Epithelial cell of proximal tubule (primary cell): ENCODE data around the gene C6orf15. TPM values are rescaled to one million over a fixed set of nuclear protein-coding genes. Genes with fewer than 3 reads are reported as not detected.

Experiments used
- DNase-seq: peaks from one replicate; pipeline ENCODE4 v3.0.0-alpha.2; 2011; ENCODE audit warnings: low read depth
- H3K4me3 ChIP-seq: 2 replicates; pipeline ENCODE4 v1.5.1; 2011; ENCODE audit warnings: low read depth, mild to moderate bottlenecking, low read length
- total RNA-seq: library from RNA; depleted of rRNA; stranded (reverse); fragments of >200 nt; gene quantifications from 2 replicates; pipeline ENCODE4 v1.2.3, GENCODE V29; 2015
- TF ChIP-seq, protein P1 (sequence below): conservative IDR thresholded peaks from 2 replicates; pipeline ENCODE4 v1.5.1; 2012; ENCODE audit warnings: low read depth, mild to moderate bottlenecking, low read length

C6orf15 gene
- total RNA-seq, 1 donor from 2014 or later: 0.29 TPM

DNA sequence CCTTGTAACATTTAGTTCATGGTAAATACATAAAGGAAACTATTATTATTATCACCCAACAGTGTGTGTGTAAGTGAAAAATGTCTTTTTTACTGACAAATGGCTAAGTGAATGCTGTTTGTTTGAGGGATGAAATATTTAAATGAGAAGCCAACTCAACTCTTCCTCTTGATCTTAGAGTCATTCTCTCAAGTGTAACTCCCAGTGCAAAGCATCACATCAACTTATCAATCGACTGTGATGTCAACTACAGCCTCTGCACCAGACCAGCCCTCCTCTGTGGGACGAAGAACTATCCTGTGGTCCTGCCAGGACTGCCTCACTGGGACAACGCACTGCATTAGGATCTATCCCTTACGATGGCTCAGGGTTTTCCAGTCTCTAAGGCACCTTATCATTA is 5.3 kb downstream of the C6orf15 start:
- DNase-seq: no peak
- TF ChIP-seq, protein P1, sequence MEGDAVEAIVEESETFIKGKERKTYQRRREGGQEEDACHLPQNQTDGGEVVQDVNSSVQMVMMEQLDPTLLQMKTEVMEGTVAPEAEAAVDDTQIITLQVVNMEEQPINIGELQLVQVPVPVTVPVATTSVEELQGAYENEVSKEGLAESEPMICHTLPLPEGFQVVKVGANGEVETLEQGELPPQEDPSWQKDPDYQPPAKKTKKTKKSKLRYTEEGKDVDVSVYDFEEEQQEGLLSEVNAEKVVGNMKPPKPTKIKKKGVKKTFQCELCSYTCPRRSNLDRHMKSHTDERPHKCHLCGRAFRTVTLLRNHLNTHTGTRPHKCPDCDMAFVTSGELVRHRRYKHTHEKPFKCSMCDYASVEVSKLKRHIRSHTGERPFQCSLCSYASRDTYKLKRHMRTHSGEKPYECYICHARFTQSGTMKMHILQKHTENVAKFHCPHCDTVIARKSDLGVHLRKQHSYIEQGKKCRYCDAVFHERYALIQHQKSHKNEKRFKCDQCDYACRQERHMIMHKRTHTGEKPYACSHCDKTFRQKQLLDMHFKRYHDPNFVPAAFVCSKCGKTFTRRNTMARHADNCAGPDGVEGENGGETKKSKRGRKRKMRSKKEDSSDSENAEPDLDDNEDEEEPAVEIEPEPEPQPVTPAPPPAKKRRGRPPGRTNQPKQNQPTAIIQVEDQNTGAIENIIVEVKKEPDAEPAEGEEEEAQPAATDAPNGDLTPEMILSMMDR: no peak
- no peak overlapping the region for H3K4me3 ChIP-seq

DNA sequence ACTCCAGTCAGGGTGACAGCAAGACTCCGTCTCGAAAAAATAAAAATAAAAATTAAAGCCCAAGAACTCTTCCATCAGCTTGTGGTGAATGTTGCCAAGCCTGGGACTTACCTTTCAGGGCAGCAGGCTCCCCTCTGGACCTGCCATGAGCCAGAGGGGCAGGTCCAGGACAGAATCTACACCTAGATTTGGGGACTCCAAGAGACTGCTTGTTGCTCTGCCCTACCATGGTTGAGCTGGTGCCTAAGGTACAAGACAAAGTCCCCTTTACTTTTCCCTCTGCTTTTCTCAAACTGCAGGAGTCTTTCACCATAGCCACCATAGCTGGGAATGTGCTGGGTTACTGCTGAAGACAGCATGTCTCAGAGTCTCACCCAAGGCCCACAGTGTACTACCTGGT is 9.2 kb downstream of the C6orf15 start:
- TF ChIP-seq, protein P1: no peak
- H3K4me3 ChIP-seq: no peak overlapping the region
- DNase-seq: no peak

DNA sequence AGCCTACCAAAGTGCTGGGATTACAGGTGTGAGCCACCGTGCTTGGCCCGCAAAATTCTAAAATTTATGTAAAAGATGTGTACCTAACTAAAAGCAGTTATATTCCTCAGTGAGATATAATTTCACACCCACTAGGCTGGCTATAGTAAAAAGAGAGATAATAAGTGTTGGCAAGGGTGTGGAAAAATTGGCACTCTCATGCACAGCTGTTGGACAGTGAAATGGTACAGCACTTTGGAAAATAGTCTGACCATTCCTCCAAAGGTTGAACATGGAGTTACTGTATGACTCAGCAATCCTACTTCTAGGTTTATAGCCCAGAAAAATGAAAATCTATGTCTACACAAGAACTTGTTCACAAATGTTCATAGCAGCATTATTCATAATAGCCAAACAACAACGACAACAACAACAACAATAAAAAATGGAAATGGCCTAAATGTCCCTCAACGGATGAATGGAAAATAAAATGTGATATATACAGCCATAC is 13.9 kb downstream of the C6orf15 start:
- TF ChIP-seq, protein P1: no peak
- H3K4me3 ChIP-seq: no peak overlapping the region
- DNase-seq: no peak

DNA sequence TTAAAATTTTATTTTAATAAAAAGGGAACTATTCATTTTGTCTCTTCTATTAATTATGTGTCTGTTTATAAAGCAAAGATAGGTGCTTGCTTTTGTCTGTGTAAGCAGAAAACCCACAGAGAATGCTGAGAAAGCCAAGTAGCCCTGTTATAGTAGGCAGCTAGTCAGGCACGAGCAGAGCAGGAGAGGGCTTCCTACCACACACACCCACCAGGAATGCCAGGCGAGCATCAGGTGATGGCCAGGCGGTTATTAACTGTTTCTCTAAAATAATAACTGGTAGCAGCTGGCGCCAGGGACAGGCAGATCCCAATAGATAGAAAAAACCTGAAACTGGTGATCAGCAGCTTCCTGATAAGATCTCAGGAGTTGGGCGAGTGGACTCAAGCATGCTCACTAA is 15.7 kb downstream of the C6orf15 start:
- H3K4me3 ChIP-seq: no peak overlapping the region
- TF ChIP-seq, protein P1: no peak
- DNase-seq: no peak

DNA sequence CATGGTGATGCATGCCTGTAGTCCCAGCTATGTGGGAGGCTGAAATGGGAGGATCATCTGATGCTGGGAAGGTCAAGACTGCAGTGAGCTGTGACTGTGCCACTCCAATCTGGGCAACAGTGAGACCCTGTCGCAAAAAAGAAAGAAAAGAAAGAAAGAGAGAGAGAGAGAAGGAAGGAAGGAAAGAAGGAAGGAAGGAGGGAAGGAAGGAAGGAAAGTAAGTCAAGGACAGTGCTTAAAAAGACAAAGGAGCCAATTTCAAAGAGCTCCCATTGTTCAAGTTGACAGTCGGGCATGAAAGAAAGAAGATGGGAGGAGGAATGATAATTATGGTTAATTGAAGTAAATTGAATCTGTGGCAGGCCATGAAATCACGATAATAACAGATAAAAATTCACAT is 16.2 kb downstream of the C6orf15 start:
- H3K4me3 ChIP-seq: no peak overlapping the region
- no peak for DNase-seq
- TF ChIP-seq, protein P1: no peak

DNA sequence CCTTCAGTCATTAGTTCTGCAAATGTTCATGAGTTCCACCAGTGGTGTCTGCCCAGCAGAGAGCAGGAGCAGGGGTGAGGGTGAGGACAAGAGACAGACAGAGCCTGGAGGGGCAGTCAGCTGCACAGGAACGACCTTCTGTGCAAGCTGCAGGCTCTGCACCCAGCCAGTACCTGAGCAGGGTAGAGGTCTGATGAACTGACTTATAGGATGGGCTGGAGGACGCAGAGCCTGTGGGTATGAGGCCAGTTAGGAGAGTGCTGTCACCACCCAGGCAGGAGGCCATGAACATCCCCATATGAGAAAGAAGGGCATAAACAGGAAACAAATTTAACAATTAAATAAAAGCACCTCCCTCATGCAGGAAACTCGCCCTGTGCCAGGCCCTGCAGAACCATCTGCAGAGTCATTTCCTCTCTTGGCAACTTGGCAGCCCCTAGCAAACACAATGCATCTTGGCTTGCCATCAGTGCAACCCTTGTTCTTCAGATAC is 17.9 kb downstream of the C6orf15 start:
- TF ChIP-seq, protein P1: no peak
- DNase-seq: no peak
- H3K4me3 ChIP-seq: no peak overlapping the region

DNA sequence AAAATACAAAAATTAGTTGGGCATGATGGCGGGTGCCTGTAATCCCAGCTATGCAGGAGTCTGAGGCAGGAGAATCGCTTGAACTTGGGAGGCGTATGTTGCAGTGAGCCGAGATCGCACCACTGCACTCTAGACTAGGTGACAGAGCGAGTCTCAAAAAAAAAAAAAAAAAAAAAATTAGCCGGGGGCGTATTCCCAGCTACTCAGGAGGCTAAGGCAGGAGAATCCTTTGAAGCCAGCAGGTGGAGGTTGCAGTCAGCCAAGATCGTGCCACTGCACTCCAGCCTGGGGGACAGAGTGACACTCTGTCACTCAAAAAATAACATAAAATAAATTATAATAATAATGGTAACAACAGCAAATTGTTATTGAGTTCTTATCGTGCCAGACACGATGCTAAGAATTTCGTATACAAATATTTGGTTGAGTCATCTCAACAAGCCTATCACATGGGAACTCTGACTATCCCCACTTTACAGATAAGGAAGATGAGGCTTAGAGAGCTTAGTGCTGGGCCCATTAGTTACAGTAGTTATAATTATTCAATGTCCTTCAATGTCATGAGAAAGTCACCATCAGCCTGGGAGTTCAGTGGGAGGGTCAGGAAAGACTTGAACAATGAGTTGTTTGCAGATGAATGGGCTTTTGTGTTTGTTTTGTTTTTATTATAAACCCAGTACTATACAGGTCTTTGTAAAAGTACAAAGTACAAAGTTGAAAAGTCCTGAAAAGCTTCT is 19.4 kb downstream of the C6orf15 start:
- no peak for DNase-seq
- H3K4me3 ChIP-seq: no peak overlapping the region
- TF ChIP-seq, protein P1: no peak
